ENCODE measurements around the gene HOXD3. TPM values are rescaled to one million over a fixed set of nuclear protein-coding genes. Genes with fewer than 3 reads are reported as not detected.

The HOXD3 gene
- total RNA-seq, 1 experiment from 2014 or later: not detected

DNA sequence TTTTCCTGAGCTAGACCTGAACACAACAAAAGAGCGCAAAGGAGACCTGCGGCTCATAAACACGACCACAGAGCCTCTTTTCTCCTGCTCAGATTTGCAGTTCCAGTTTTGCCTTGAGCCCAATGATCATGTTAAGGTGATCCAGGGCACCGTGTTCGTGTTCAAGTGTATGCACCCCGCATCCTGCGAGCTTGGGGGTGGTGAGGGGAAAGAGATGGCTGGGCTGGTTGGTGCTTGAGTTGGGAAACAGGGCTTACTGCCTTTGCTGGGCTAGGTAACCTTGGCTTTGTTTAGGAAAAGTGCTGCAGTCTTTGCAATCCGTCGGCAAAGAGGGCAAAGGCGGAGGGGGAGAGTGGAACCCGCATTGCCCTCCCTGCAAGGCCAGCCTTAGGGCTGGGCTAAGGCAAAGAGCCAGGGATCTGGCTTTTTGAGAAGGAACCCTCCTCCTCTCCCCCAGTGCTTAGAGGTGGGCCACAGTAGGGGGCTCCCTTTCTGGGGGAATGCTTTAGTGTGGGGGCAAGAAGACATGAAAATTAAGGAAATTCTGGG lies 39.2 kb upstream of the HOXD3 start:
- peaks cover 10 to 23% of the 10 kb centered on the region in 2 experiments for H3K9me3 Mint-ChIP-seq
- no peak overlapping the region for H2AK5ac ChIP-seq (ENCODE audit: insufficient read length, low read length)
- H3K36me3 Mint-ChIP-seq (ENCODE audit: insufficient read depth in 1 of 3, low read depth in 3 of 3): peaks cover 0 to 3% (median 0%) of the 10 kb centered on the region in 3 experiments; a peak in 2 of 7 replicates
- H3K27ac Mint-ChIP-seq: no peak overlapping the region
- no peak overlapping the region for H2BK20ac ChIP-seq (ENCODE audit: low read depth, low read length, poor library complexity, severe bottlenecking)
- no peak overlapping the region for H4K8ac ChIP-seq (replicated peaks; ENCODE audit: insufficient read length, low read depth, low read length)
- TF ChIP-seq, protein P1, sequence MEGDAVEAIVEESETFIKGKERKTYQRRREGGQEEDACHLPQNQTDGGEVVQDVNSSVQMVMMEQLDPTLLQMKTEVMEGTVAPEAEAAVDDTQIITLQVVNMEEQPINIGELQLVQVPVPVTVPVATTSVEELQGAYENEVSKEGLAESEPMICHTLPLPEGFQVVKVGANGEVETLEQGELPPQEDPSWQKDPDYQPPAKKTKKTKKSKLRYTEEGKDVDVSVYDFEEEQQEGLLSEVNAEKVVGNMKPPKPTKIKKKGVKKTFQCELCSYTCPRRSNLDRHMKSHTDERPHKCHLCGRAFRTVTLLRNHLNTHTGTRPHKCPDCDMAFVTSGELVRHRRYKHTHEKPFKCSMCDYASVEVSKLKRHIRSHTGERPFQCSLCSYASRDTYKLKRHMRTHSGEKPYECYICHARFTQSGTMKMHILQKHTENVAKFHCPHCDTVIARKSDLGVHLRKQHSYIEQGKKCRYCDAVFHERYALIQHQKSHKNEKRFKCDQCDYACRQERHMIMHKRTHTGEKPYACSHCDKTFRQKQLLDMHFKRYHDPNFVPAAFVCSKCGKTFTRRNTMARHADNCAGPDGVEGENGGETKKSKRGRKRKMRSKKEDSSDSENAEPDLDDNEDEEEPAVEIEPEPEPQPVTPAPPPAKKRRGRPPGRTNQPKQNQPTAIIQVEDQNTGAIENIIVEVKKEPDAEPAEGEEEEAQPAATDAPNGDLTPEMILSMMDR (conservative IDR thresholded peaks at IDR 0.05): no peak
- H2BK12ac ChIP-seq (ENCODE audit: insufficient read length, low read depth, low read length): no peak overlapping the region
- no peak overlapping the region for H3K23ac ChIP-seq (ENCODE audit: insufficient read length, low read depth, low read length)
- no peak overlapping the region for H3K4ac ChIP-seq (ENCODE audit: low read depth, low read length)
- no peaks in the 10 kb centered on the region for H3K79me2 ChIP-seq (ENCODE audit: insufficient read depth, low read length)
- H2AFZ ChIP-seq (ENCODE audit: low read length): no peak overlapping the region
- no peak overlapping the region for H4K5ac ChIP-seq (ENCODE audit: insufficient read length, low read depth, low read length)
- no peak overlapping the region for H3K27ac ChIP-seq (ENCODE audit: insufficient read length, low read depth, low read length)
- peak; percentile 17 for DNase-seq
- H3K18ac ChIP-seq (ENCODE audit: insufficient read length, low read depth, low read length): no peak overlapping the region
- no peak overlapping the region for H3K9ac ChIP-seq (ENCODE audit: extremely low read depth, insufficient read length, low read length)
- H2BK5ac ChIP-seq (ENCODE audit: insufficient read length, low read length): no peak overlapping the region
- H4K20me1 ChIP-seq (ENCODE audit: control insufficient read depth, insufficient read depth, insufficient read length): peaks cover 4% of the 10 kb centered on the region
- peak overlapping the region in 1 of 2 experiments; percentile 9; a peak in 1 of 5 replicates for H3K4me3 Mint-ChIP-seq
- no peaks in the 10 kb centered on the region for H3K4me1 ChIP-seq (ENCODE audit: insufficient read depth, low read length)
- no peak overlapping the region for H3K14ac ChIP-seq (ENCODE audit: insufficient read depth, low read length)
- H3T11ph ChIP-seq (ENCODE audit: low read length): no peak overlapping the region
- H2BK15ac ChIP-seq (ENCODE audit: low read depth, low read length): no peak overlapping the region
- H3K79me1 ChIP-seq (ENCODE audit: insufficient read depth, low read depth, low read length, poor library complexity, severe bottlenecking): no peaks in the 10 kb centered on the region
- H3K9me3 ChIP-seq (ENCODE audit: control insufficient read depth, low read depth, low read length): no peaks in the 10 kb centered on the region
- no CpG with 5 or more reads among the region's 11 CpGs for WGBS (ENCODE audit: extremely low coverage, insufficient read length, low lambda C conversion rate)
- no peak overlapping the region for H2BK120ac ChIP-seq (ENCODE audit: low read depth, low read length, poor library complexity, severe bottlenecking)
- peaks cover 0 to 11% of the 10 kb centered on the region in 2 experiments; a peak in 2 of 4 replicates for H3K4me1 Mint-ChIP-seq
- no peak overlapping the region for H3K4me2 ChIP-seq (ENCODE audit: insufficient read depth, insufficient read length, low read length)
- peaks cover 100% of the 10 kb centered on the region for H3K27me3 Mint-ChIP-seq (ENCODE audit: low read depth)
- peaks cover 98% of the 10 kb centered on the region for H3K27me3 ChIP-seq (ENCODE audit: insufficient read depth, low read length)
- no peak overlapping the region for H3K56ac ChIP-seq (ENCODE audit: insufficient read length, low read depth, low read length)
- H4K91ac ChIP-seq (ENCODE audit: insufficient read length, low read depth, low read length): no peak overlapping the region
- peaks cover 2% of the 10 kb centered on the region for H3K23me2 ChIP-seq (ENCODE audit: insufficient read length, low read depth, low read length, poor library complexity, severe bottlenecking)

All from H9 (cell line).